HepG2 (cell line): ENCODE results near the gene DUSP7. TPM values are rescaled to one million over a fixed set of nuclear protein-coding genes. Genes with fewer than 3 reads are reported as not detected.

Source experiments
- DMAP1 ChIP-seq: IDR thresholded peaks from 2 replicates; pipeline ENCODE4 v1.6.1; 2016
- KLF12 ChIP-seq: sonication (generic); formaldehyde crosslinking; IDR thresholded peaks from 2 replicates; pipeline ENCODE4 v1.4.0; 2020; ENCODE audit warnings: missing genetic modification reagents, borderline replicate concordance
- MLLT10 ChIP-seq: sonication (generic); formaldehyde crosslinking; IDR thresholded peaks from 2 replicates; pipeline ENCODE4 v1.4.0; 2020; ENCODE audit warnings: missing genetic modification reagents
- MTF2 ChIP-seq: sonication (generic); formaldehyde crosslinking; IDR thresholded peaks from 2 replicates; pipeline ENCODE4 v1.5.0; 2020; ENCODE audit warnings: missing genetic modification reagents, borderline replicate concordance
- PAX8 ChIP-seq: sonication (generic); formaldehyde crosslinking; IDR thresholded peaks from 2 replicates; pipeline ENCODE4 v1.8.0; 2022; ENCODE audit warnings: mild to moderate bottlenecking, missing genetic modification reagents, borderline replicate concordance
- TFE3 ChIP-seq: IDR thresholded peaks from 2 replicates; pipeline ENCODE4 v1.6.1; 2016
- THYN1 ChIP-seq: sonication (generic); formaldehyde crosslinking; IDR thresholded peaks from 2 replicates; pipeline ENCODE4 v1.8.1; 2023; ENCODE audit warnings: low read depth, mild to moderate bottlenecking, moderate library complexity, missing genetic modification reagents, borderline replicate concordance
- ZFAT ChIP-seq: sonication (generic); formaldehyde crosslinking; conservative IDR thresholded peaks from 2 replicates; pipeline ENCODE4 v1.8.1; 2023; ENCODE audit warnings: missing genetic modification reagents, inconsistent platforms
- ZNF136 ChIP-seq: sonication (generic); formaldehyde crosslinking; IDR thresholded peaks from 2 replicates; pipeline ENCODE4 v1.8.1; 2022; ENCODE audit warnings: low read depth, mild to moderate bottlenecking, moderate library complexity, missing genetic modification reagents
- ZNF263 ChIP-seq: sonication (generic); formaldehyde crosslinking; IDR thresholded peaks from 2 replicates; pipeline ENCODE4 v1.4.0; 2020; ENCODE audit warnings: missing genetic modification reagents
- ZUFSP ChIP-seq: sonication (generic); formaldehyde crosslinking; IDR thresholded peaks from 2 replicates; pipeline ENCODE4 v1.9.0; 2021; ENCODE audit warnings: missing genetic modification reagents, mild to moderate bottlenecking, borderline replicate concordance
- polyA plus RNA-seq, 8 experiments: library from polyadenylated mRNA; depleted of rRNA in 3 of 8; stranded (reverse) in 7 of 8; unstranded in 1 of 8; fragments of >200 nt; fragmentation: Illumina TruSeq in 4 of 8; extraction: Trizol in 4 of 8; gene quantifications; 2 replicates each; pipeline versions ENCODE4 v1.2.1 to v1.2.3, GENCODE V29; 2011 to 2016; ENCODE audit warnings: low read depth in 4 of 8, missing spikeins in 1 of 8, mixed read lengths in 1 of 8; ENCODE audit not compliant: insufficient read depth in 1 of 8
- total RNA-seq, 5 experiments: library from RNA; depleted of rRNA; stranded (reverse); fragments of >200 nt; fragmentation: Illumina TruSeq; extraction: Trizol; gene quantifications; 2 replicates each; pipeline ENCODE4 v1.2.3, GENCODE V29; 2016; ENCODE audit warnings: low read depth in 1 of 5
- TF ChIP-seq, protein P1 (sequence below), 2 experiments: sonication (generic) in 1 of 2; formaldehyde crosslinking in 1 of 2; IDR thresholded peaks; 2 replicates each; pipeline versions ENCODE4 v1.4.0 to v1.6.1; 2016 to 2020; ENCODE audit warnings: borderline replicate concordance in 1 of 2, low read depth in 1 of 2, mild to moderate bottlenecking in 1 of 2, missing genetic modification reagents in 1 of 2
- TF ChIP-seq, protein P2 (sequence below): sonication (generic); formaldehyde crosslinking; conservative IDR thresholded peaks from 2 replicates; pipeline ENCODE4 v1.8.0; 2022; ENCODE audit warnings: mild to moderate bottlenecking, moderate library complexity, missing genetic modification reagents

Gene DUSP7
- total and polyA plus RNA-seq, 2 of the 13 experiments (the other 11 are each of a cell fraction or from before 2014, with no cell fraction given) = 6.6 to 8.8 TPM

DNA sequence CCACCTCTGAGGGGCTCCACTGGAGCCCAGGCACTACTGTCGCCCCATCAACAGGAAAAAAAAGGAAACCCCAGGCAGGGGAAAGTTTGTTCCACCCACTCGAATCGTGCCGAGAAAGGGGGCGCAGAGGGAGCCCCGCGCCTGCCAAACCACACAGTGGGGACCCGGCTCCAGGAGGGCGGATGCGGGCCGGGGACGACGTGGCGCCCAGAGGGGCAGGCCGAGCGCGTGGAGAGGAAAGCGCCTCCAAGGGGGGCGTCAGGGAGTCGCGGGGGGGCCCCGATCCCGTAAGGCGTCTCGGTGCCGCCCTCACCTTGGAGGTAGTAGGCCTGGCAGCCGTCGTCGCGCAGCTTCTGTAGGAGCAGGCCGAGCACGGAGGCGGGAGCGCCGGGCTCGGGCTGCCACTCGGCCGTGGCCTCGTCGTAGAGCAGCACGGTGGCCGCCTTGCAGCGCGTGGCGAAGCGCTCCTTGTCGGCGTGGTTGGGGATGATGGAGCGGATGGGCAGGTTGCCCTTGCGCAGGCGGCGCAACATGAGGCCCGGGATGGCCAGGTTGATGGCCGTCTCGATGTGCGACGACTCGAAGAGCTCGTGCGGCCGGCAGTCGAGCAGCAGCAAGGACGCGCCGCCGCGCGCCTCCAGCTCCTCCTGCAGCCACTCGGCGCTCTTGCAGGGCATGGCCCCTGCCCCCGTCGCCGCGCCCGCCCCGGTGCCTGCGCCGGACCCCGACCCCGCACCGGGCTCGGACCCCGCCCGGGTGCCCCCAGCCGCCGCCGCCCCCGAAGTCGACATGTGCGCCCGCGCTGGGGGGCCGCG lies 627 bp downstream of the DUSP7 start (continued):
- TF ChIP-seq, protein P1, sequence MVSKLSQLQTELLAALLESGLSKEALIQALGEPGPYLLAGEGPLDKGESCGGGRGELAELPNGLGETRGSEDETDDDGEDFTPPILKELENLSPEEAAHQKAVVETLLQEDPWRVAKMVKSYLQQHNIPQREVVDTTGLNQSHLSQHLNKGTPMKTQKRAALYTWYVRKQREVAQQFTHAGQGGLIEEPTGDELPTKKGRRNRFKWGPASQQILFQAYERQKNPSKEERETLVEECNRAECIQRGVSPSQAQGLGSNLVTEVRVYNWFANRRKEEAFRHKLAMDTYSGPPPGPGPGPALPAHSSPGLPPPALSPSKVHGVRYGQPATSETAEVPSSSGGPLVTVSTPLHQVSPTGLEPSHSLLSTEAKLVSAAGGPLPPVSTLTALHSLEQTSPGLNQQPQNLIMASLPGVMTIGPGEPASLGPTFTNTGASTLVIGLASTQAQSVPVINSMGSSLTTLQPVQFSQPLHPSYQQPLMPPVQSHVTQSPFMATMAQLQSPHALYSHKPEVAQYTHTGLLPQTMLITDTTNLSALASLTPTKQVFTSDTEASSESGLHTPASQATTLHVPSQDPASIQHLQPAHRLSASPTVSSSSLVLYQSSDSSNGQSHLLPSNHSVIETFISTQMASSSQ (IDR thresholded peaks at IDR 0.05; ENCODE audit: low read depth) = no peak
- TF ChIP-seq, protein P1 (CRISPR knock-in tag; IDR thresholded peaks at IDR 0.05; ENCODE audit: borderline replicate concordance) = peak; percentile 39; the same call in 1 of the 2 replicates
- TF ChIP-seq ZNF263 (CRISPR knock-in tag) (peak; percentile 70), MLLT10 (CRISPR knock-in tag) (no peak), TFE3 (peak; percentile 56; the same call in 1 of the 2 replicates), ZNF136 (CRISPR knock-in tag) (no peak), ZUFSP (no peak), THYN1 (no peak), DMAP1 (CRISPR knock-in tag) (peak; percentile 25; the same call in 1 of the 2 replicates), MTF2 (CRISPR knock-in tag) (peak; percentile 40; the same call in 1 of the 2 replicates), PAX8 (CRISPR knock-in tag) (peak; percentile 69; the same call in 1 of the 2 replicates), KLF12 (CRISPR knock-in tag) (no peak), ZFAT (CRISPR knock-in tag) (no peak)
- TF ChIP-seq, protein P2, sequence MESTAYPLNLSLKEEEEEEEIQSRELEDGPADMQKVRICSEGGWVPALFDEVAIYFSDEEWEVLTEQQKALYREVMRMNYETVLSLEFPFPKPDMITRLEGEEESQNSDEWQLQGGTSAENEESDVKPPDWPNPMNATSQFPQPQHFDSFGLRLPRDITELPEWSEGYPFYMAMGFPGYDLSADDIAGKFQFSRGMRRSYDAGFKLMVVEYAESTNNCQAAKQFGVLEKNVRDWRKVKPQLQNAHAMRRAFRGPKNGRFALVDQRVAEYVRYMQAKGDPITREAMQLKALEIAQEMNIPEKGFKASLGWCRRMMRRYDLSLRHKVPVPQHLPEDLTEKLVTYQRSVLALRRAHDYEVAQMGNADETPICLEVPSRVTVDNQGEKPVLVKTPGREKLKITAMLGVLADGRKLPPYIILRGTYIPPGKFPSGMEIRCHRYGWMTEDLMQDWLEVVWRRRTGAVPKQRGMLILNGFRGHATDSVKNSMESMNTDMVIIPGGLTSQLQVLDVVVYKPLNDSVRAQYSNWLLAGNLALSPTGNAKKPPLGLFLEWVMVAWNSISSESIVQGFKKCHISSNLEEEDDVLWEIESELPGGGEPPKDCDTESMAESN (CRISPR knock-in tag) = peak; percentile 70; the same call in 1 of the 2 replicates
